Endothelial cell of umbilical vein (primary cell): Measurements from ENCODE around the gene OR5C1. TPM values are rescaled to one million over a fixed set of nuclear protein-coding genes. Genes with fewer than 3 reads are reported as not detected.

Source experiments
- BruUV-seq: library from RNA; stranded (reverse); fragments of 400-500 nt; replicated peaks from 2 replicates; lab custom pipeline; 2021; lab: Mats Ljungman, UMichigan
- CTCF ChIA-PET: fragments of 300-600, 350-600 bp; sonication (Branson Sonifier 250); formaldehyde crosslinking; loops from one replicate; lab custom pipeline; 2021; ENCODE audit warnings: antibody characterized with exemption, inconsistent platforms; lab: Charles Lee
- POLR2A ChIA-PET: fragments of 300-600, 350-600 bp; sonication (Branson Sonifier 250); formaldehyde crosslinking; loops from one replicate; lab custom pipeline; 2021; ENCODE audit warnings: antibody characterized with exemption, inconsistent platforms; lab: Charles Lee
- DNase-seq: peaks from one replicate; pipeline ENCODE4 v3.0.0-alpha.2; 2011; ENCODE audit warnings: low read depth, low spot score
- FAIRE-seq: peaks from 2 replicates; lab custom pipeline; 2011; peaks lifted over from hg19 to GRCh38; lab: Jason Lieb, UNC
- H2AFZ ChIP-seq: 2 replicates; pipeline ENCODE4 v1.6.0; 2012; ENCODE audit warnings: low read depth, low read length, control low read depth, inconsistent platforms
- H3K27ac ChIP-seq: 2 replicates; pipeline ENCODE4 v1.5.1; 2011; ENCODE audit warnings: low read depth, mild to moderate bottlenecking, control low read depth, low read length, moderate library complexity; ENCODE audit not compliant: insufficient read depth
- H3K27me3 ChIP-seq, 2 experiments: 2 replicates each; pipeline versions ENCODE4 v1.6.0 to v1.6.1; 2011; ENCODE audit warnings: low read length in 2 of 2, mixed read lengths in 1 of 2; ENCODE audit not compliant: control insufficient read depth in 2 of 2, insufficient read depth in 2 of 2
- H3K36me3 ChIP-seq, 2 experiments: 2 replicates in 1 of 2; 3 replicates in 1 of 2; pipeline ENCODE4 v1.5.1; 2011; ENCODE audit warnings: low read length in 2 of 2, mild to moderate bottlenecking in 1 of 2, moderate library complexity in 1 of 2; ENCODE audit not compliant: control insufficient read depth in 2 of 2, insufficient read depth in 2 of 2; ENCODE audit errors: extremely low read depth in 1 of 2
- H3K4me1 ChIP-seq: 3 replicates; pipeline ENCODE4 v1.5.1; 2011; ENCODE audit warnings: mild to moderate bottlenecking, low read length; ENCODE audit not compliant: control insufficient read depth, insufficient read depth; ENCODE audit errors: extremely low read depth
- H3K4me2 ChIP-seq: 2 replicates; pipeline ENCODE4 v1.6.1; 2011; ENCODE audit warnings: low read length, control low read depth, mixed read lengths; ENCODE audit not compliant: insufficient read depth
- H3K4me3 ChIP-seq, 3 experiments: fragments of 200-600 bp in 1 of 3; sonication (generic), shearing (Covaris generic) in 1 of 3; replicated peaks in 1 of 3; 2 replicates each; pipeline ENCODE4 v1.5.1; 2011 to 2016; ENCODE audit warnings: control low read depth in 3 of 3, low read length in 3 of 3, mild to moderate bottlenecking in 2 of 3, inconsistent platforms in 1 of 3, low read depth in 1 of 3, moderate library complexity in 1 of 3; ENCODE audit not compliant: insufficient read depth in 1 of 3
- H3K79me2 ChIP-seq: 2 replicates; pipeline ENCODE4 v1.6.0; 2012; ENCODE audit warnings: low read length, inconsistent platforms; ENCODE audit not compliant: control insufficient read depth, insufficient read depth
- H3K9ac ChIP-seq: replicated peaks from 2 replicates; pipeline ENCODE3; 2011; ENCODE audit warnings: low read length, control low read depth; ENCODE audit not compliant: insufficient read depth; ENCODE audit errors: extremely low read depth
- H3K9me1 ChIP-seq: replicated peaks from 3 replicates; pipeline ENCODE4 v1.6.0; 2011; ENCODE audit warnings: mild to moderate bottlenecking, low read length; ENCODE audit not compliant: control insufficient read depth, insufficient read depth; ENCODE audit errors: extremely low read depth
- H3K9me3 ChIP-seq: replicated peaks from 2 replicates; pipeline ENCODE4 v1.5.1; 2012; ENCODE audit warnings: low read length, inconsistent platforms; ENCODE audit not compliant: control insufficient read depth, insufficient read depth
- H4K20me1 ChIP-seq: replicated peaks from 2 replicates; pipeline ENCODE3; 2011; ENCODE audit warnings: mild to moderate bottlenecking, low read length; ENCODE audit not compliant: control insufficient read depth, insufficient read depth; ENCODE audit errors: extremely low read depth
- CTCF ChIP-seq, 2 donors: IDR thresholded peaks; 1 replicate in 1 of 2; 2 replicates in 1 of 2; pipeline ENCODE4 v1.5.1; 2011; ENCODE audit warnings: low read length in 2 of 2, mild to moderate bottlenecking in 2 of 2, moderate library complexity in 2 of 2, control low read depth in 1 of 2, inconsistent platforms in 1 of 2, low read depth in 1 of 2; ENCODE audit not compliant: insufficient read depth in 1 of 2; ENCODE audit errors: extremely low read depth in 1 of 2
- EZH2 ChIP-seq: IDR thresholded peaks from 2 replicates; pipeline ENCODE4 v1.6.1; 2012; ENCODE audit warnings: borderline replicate concordance, low read depth, mild to moderate bottlenecking, moderate library complexity, low read length, inconsistent platforms; ENCODE audit not compliant: severe bottlenecking
- FOS ChIP-seq: IDR thresholded peaks from 2 replicates; pipeline ENCODE4 v1.6.1; 2011; ENCODE audit warnings: mild to moderate bottlenecking, low read length, moderate library complexity, borderline replicate concordance; ENCODE audit not compliant: insufficient read depth
- GATA2 ChIP-seq: IDR thresholded peaks from 2 replicates; pipeline ENCODE4 v1.7.0; 2011; ENCODE audit warnings: low read depth, mild to moderate bottlenecking, moderate library complexity, mixed read lengths, low read length; ENCODE audit not compliant: insufficient read length, insufficient read depth
- JUN ChIP-seq: IDR thresholded peaks from 2 replicates; pipeline ENCODE4 v1.6.1; 2011; ENCODE audit warnings: borderline replicate concordance, low read depth; ENCODE audit not compliant: insufficient read length, insufficient read depth
- MAX ChIP-seq: IDR thresholded peaks from 2 replicates; pipeline ENCODE4 v1.6.1; 2011; ENCODE audit not compliant: insufficient read depth, insufficient read length
- MYC ChIP-seq: IDR thresholded peaks from one replicate; pipeline ENCODE4 v1.6.1; 2011; ENCODE audit warnings: mild to moderate bottlenecking, low read depth, low read length
- POLR2A ChIP-seq: IDR thresholded peaks from 2 replicates; pipeline ENCODE4 v1.6.1; 2012; ENCODE audit warnings: low read depth, mild to moderate bottlenecking, control low read depth, low read length
- POLR2AphosphoS5 ChIP-seq: IDR thresholded peaks from 2 replicates; pipeline ENCODE4 v1.6.1; 2012; ENCODE audit warnings: low read depth, mild to moderate bottlenecking, control low read depth, low read length, moderate library complexity; ENCODE audit not compliant: insufficient read depth
- dilution Hi-C: fragments of 300-500 bp; cut with MboI; formaldehyde crosslinking; loops from one replicate; pipeline ENCODE4 v1.15.0; 2019; ENCODE audit warnings: low sequenced_read_pairs; ENCODE audit not compliant: extremely low pct_ligation_motif_present
- intact Hi-C: fragments of 100-400 bp; cut with micrococcal nuclease; formaldehyde crosslinking; loops from one replicate; pipeline ENCODE4 v1.10.0; 2022
- polyA plus RNA-seq, 4 experiments: library from polyadenylated mRNA; depleted of rRNA in 3 of 4; stranded (reverse) in 3 of 4; unstranded in 1 of 4; fragments of >200 nt; gene quantifications; 2 replicates each; pipeline versions ENCODE4 v1.2.1 to v1.2.3, GENCODE V29; 2011 to 2012; ENCODE audit warnings: missing spikeins in 1 of 4
- total RNA-seq: library from RNA; stranded (reverse); gene quantifications from 2 replicates; pipeline ENCODE4 v1.2.3, GENCODE V29; 2021

Gene OR5C1
- total and polyA plus RNA-seq, 2 donors (not counting 3 experiments of a cell fraction or from before 2014, with no cell fraction given) = not detected

GRCh38 chr9:122777052-122777451 is 11.7 kb upstream of the OR5C1 start:
- dilution Hi-C loops (no loop called here), intact Hi-C loops (no loop called here)
- CTCF ChIA-PET = no interaction called here
- FAIRE-seq = no peak
- Histone ChIP-seq H3K4me2 (no peak overlapping the region), H3K4me1 (no peaks in the 10 kb centered on the region), H2AFZ (no peak overlapping the region), H3K9me1 (no peaks in the 10 kb centered on the region), H3K27ac (no peak overlapping the region), H3K9me3 (no peaks in the 10 kb centered on the region), H3K27me3 (peaks cover 1 to 3% of the 10 kb centered on the region in 2 experiments), H4K20me1 (no peaks in the 10 kb centered on the region), H3K4me3 (no peak overlapping the region), H3K79me2 (no peaks in the 10 kb centered on the region), H3K36me3 (no peaks in the 10 kb centered on the region), H3K9ac (no peak overlapping the region)
- BruUV-seq = no TSS peak
- DNase-seq = no peak
- POLR2A ChIA-PET = no interaction called here
- TF ChIP-seq MAX = no peak
- TF ChIP-seq EZH2 = no peak
- no peak for TF ChIP-seq JUN
- TF ChIP-seq GATA2 = no peak
- TF ChIP-seq CTCF (IDR thresholded peaks at IDR 0.05; ENCODE audit: extremely low read depth in 1 of 2, insufficient read depth in 1 of 2, low read depth in 1 of 2, low read length in 2 of 2) = no peak
- no peak for TF ChIP-seq POLR2A
- TF ChIP-seq FOS = no peak
- TF ChIP-seq POLR2AphosphoS5 = no peak
- TF ChIP-seq MYC = no peak
